Nasal cavity respiratory epithelium epithelial cell of viscerocranial mucosa (primary cell): Measurements from ENCODE around the gene SPATS1. TPM values are rescaled to one million over a fixed set of nuclear protein-coding genes. Genes with fewer than 3 reads are reported as not detected.

Source experiments
- total RNA-seq: library from RNA; depleted of rRNA; stranded (reverse); fragments of >200 nt; gene quantifications from 2 replicates; pipeline ENCODE4 v1.2.3, GENCODE V29; 2014

SPATS1 gene, protein sequence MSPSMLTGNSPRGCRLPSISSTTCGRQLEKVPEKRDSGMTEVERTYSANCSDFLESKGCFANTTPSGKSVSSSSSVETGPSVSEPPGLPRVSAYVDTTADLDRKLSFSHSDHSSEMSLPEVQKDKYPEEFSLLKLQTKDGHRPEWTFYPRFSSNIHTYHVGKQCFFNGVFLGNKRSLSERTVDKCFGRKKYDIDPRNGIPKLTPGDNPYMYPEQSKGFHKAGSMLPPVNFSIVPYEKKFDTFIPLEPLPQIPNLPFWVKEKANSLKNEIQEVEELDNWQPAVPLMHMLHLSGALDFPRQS
- total RNA-seq: not detected in 2 replicates

DNA sequence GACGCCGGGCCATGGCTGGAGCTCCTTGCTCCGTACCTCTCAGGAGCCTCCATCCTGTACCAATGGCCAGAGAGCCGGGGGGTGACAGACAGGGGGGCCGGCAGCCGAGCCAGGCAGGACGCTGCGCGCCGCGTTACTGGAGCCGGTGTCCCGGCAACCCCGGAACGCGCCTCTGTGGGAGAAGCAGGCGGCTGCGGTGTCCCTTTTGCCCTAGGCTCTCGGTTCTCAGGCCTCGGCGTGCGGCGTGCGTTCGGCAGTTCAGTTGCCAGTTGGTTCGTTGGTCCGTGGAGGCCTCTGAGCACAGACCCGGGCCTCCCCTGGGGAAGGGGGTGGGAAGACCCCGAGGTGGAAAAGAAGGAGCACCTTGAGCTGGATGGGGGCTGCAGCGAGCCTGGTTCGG, at the start of gene SPATS1:
SPATS1 (plus strand) TSS at position 162 of the 400 bp plus-strand sequence. CDS start 446 bp downstream, outside the sequence.

DNA sequence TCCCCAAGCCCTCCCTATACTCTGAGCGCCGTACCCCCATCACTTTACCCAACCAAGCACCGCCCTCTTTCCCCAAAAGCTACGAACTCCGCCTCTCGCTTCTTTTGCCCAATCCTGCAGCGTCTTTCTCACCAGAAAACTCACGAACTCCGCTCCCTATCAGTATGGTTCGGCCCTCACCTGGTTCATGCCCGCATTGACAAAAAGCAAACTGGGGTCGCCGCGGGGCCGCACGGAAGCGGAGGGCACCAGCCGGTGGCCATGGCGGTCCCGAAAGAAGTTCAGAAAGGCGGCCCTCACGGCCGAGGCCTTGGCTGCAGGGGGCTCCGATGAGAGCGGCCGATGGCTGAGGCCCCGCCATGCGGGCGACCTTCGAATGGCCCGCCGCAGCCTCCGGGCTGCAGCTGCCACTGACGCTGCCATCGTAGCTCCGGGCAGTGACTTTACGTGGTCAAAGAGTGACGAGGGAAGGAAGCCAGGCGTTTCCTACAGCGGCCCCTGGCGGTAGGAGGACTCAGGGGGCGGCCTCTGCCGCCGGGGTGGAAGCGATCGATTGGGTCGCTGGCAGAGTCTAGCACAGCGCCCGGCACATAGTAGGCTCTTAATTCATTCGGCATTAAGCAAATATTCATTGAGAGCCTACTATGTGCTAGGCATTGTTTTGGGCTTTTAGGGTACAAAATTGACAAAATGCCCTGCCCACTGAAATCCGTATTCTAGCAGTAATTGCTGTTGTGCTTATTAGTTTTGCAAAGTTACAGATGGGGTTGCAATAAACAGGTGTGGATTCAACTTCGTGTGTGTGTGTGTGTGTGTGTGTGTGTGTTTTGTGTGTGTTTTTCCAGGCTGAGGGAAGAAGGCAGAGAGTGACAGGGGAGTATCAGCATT, 29.3 kb upstream of the SPATS1 start, which contains the start of gene AARS2:
AARS2 (minus strand) TSS at position 447 of the 888 bp plus-strand sequence; CDS start at position 423, 24 bp downstream.

DNA sequence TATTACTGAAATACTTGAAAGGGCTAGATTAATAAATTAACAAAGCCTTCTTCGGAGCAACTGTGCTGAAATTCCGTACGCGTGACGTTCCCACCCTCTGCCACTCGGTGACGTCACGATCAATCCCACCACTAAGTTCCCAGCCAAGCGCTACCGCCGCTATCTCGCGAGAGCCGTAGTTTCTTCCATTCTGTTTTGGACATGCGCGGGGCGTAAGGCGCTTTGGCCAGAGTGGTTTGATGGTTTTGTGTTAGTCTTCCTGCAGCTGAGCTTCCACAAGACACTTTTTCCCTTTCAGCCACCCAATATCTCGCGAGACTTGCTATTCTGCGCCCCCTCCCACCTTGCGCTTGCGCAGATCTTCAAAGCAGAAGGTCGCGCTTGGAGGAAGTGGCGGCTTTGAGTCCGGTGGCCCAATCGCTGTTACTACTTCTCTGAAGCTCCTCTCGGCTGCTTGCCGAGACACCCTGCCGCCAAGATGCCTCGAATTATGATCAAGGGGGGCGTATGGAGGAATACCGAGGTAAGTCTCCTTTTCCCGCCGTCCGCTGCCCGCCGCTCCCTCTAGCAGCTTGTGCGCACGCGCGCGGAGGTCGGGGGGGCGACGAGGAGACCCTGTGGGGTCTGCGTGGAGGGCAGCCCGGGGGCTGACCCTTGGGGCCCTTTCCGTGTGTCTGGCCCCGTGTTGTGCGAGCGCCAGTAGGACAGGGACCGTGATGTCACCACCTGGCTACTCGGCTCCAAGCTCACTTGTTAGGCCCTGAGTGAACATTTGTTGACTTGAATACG, 45.1 kb downstream of the SPATS1 start, which contains the start of gene CDC5L:
CDC5L (plus strand) TSS at position 361 of the 789 bp plus-strand sequence; CDS start at position 479, 118 bp downstream.

Other genes starting within 250 kb of the SPATS1 start
- 32.5 and 58.4 TPM in 2 replicates for gene MRPL14, start 215.2 kb upstream of the SPATS1 start, total RNA-seq
- 38.6 and 106 TPM in 2 replicates for gene TMEM63B, start 215.1 kb upstream of the SPATS1 start, total RNA-seq
- not detected in 2 replicates for gene CAPN11, start 183.8 kb upstream of the SPATS1 start, total RNA-seq
- not detected in 2 replicates for gene MYMX, start 125.7 kb upstream of the SPATS1 start, total RNA-seq
- gene SLC29A1, start 119.1 kb upstream of the SPATS1 start, total RNA-seq: 3.4 and 7.2 TPM in 2 replicates
- gene HSP90AB1, start 95.5 kb upstream of the SPATS1 start, total RNA-seq: 371 and 571 TPM in 2 replicates
- 51.9 and 56.0 TPM in 2 replicates for gene SLC35B2, start 85.1 kb upstream of the SPATS1 start, total RNA-seq
- gene NFKBIE, start 77.1 kb upstream of the SPATS1 start, total RNA-seq: 4.8 and 6.8 TPM in 2 replicates
- gene TMEM151B, start 72.2 kb upstream of the SPATS1 start, total RNA-seq: under 0.01 and 0.07 TPM in 2 replicates
- gene AARS2, start 29.3 kb upstream of the SPATS1 start, total RNA-seq: 10.3 and 23.0 TPM in 2 replicates
- gene CDC5L, start 45.1 kb downstream of the SPATS1 start, total RNA-seq: 17.4 and 25.1 TPM in 2 replicates